GM23248 (cell line): ENCODE results near the gene CTNNA2. TPM values are rescaled to one million over a fixed set of nuclear protein-coding genes. Genes with fewer than 3 reads are reported as not detected.

ENCODE experiments used
- DNase-seq: peaks from one replicate; pipeline ENCODE4 v3.0.0-alpha.2; 2015
- H2AFZ ChIP-seq: fragments of 200-600 bp; sonication (generic); 2 replicates; pipeline ENCODE4 v1.6.1; 2016; ENCODE audit warnings: antibody characterized with exemption
- H3F3A ChIP-seq: fragments of 200-600 bp; sonication (generic); 2 replicates; pipeline ENCODE4 v1.6.1; 2016; ENCODE audit warnings: mild to moderate bottlenecking, antibody characterized with exemption, mixed run types; ENCODE audit not compliant: insufficient read depth
- H3K27ac ChIP-seq: fragments of 200-600 bp; sonication (generic); 2 replicates; pipeline ENCODE4 v1.5.1; 2016; ENCODE audit warnings: mild to moderate bottlenecking
- H3K27me3 ChIP-seq: fragments of 200-600 bp; sonication (generic); replicated peaks from 2 replicates; pipeline ENCODE4 v1.6.1; 2016; ENCODE audit warnings: mild to moderate bottlenecking; ENCODE audit not compliant: insufficient read depth
- H3K36me3 ChIP-seq: fragments of 200-600 bp; sonication (generic); 2 replicates; pipeline ENCODE4 v1.6.1; 2016; ENCODE audit warnings: low read depth, mild to moderate bottlenecking
- H3K4me1 ChIP-seq: fragments of 200-600 bp; sonication (generic); 2 replicates; pipeline ENCODE4 v1.6.1; 2016; ENCODE audit warnings: mild to moderate bottlenecking; ENCODE audit not compliant: insufficient read depth
- H3K4me2 ChIP-seq: fragments of 200-600 bp; sonication (generic); one replicate; pipeline ENCODE4 v1.6.1; 2016; ENCODE audit warnings: mild to moderate bottlenecking; ENCODE audit not compliant: unreplicated experiment
- H3K4me3 ChIP-seq: fragments of 200-600 bp; sonication (generic); 2 replicates; pipeline ENCODE4 v1.5.1; 2016; ENCODE audit warnings: mild to moderate bottlenecking
- H3K79me2 ChIP-seq: fragments of 200-600 bp; sonication (generic); 2 replicates; pipeline ENCODE4 v1.6.1; 2016; ENCODE audit warnings: mild to moderate bottlenecking; ENCODE audit not compliant: insufficient read depth
- H3K9ac ChIP-seq: fragments of 200-600 bp; sonication (generic); 2 replicates; pipeline ENCODE4 v1.6.1; 2016; ENCODE audit warnings: mild to moderate bottlenecking
- H3K9me2 ChIP-seq: fragments of 200-600 bp; sonication (generic); 2 replicates; pipeline ENCODE4 v1.6.1; 2016; ENCODE audit warnings: mixed run types, mild to moderate bottlenecking, moderate library complexity; ENCODE audit not compliant: insufficient read depth
- H3K9me3 ChIP-seq: fragments of 200-600 bp; sonication (generic); one replicate; pipeline ENCODE4 v1.6.1; 2017; ENCODE audit warnings: low read depth
- H4K20me1 ChIP-seq: fragments of 200-600 bp; sonication (generic); 2 replicates; pipeline ENCODE4 v1.6.0; 2016; ENCODE audit not compliant: insufficient read depth
- EZH2 ChIP-seq: fragments of 200-600 bp; sonication (generic); IDR thresholded peaks from 2 replicates; pipeline ENCODE4 v1.6.1; 2018; ENCODE audit warnings: antibody characterized with exemption, mild to moderate bottlenecking; ENCODE audit not compliant: insufficient read depth, poor library complexity, severe bottlenecking
- EZH2phosphoT487 ChIP-seq: fragments of 200-600 bp; sonication (generic); IDR thresholded peaks from 2 replicates; pipeline ENCODE4 v1.6.1; 2018; ENCODE audit warnings: antibody characterized with exemption, moderate library complexity, mild to moderate bottlenecking, low read depth; ENCODE audit not compliant: insufficient read depth
- WGBS, 2 experiments: methylation state at CpG; one replicate each; pipeline ENCODE4 v1.1.6; 2015 to 2017; ENCODE audit warnings: low lambda C conversion rate in 2 of 2, low coverage in 1 of 2; ENCODE audit errors: missing lambda C conversion rate in 2 of 2; 5-methylcytosine and 5-hydroxymethylcytosine counted together
- in situ Hi-C: fragments of 300-500 bp; cut with MboI; formaldehyde crosslinking; loops from 2 replicates; pipeline ENCODE4 v1.15.0; 2020
- polyA plus RNA-seq: library from polyadenylated mRNA; unstranded; fragments of >200 nt; fragmentation: Nextera tagmentation; extraction: Ambion mirVana; gene quantifications from 2 replicates; pipeline ENCODE4 v1.2.1, GENCODE V29; 2016
- total RNA-seq: library from RNA; depleted of rRNA; stranded (reverse); fragments of >200 nt; shearing (Covaris generic); gene quantifications from 2 replicates; pipeline ENCODE4 v1.2.3, GENCODE V29; 2014

CTNNA2 gene
- total and polyA plus RNA-seq, 2 experiments from 2014 or later, result not detected

DNA sequence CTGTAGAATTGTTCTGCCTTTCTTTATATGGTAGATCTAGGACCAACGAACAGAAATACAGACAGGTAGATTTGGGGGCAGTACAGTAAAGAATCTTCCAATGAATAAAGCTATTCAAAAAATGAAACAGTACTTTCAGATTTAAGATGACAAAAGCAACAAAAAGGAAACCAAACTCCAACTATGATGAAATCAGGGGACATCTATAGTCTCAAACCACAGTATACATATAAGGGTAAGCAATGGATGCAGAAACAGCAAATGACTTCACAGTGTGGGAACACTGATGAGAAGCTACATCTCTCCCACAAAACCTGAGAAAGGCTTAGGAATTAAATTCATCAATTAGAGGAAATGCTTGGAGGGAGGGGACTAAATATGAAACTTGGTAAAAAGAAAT, 202.5 kb downstream of the CTNNA2 start:
- H2AFZ ChIP-seq, result no peak overlapping the region
- no peak overlapping the region for H3K4me2 ChIP-seq
- 19 to 35% methylated on average over 1 of the region's 1 CpG for WGBS, 2 experiments
- no peaks in the 10 kb centered on the region for H3F3A ChIP-seq
- no peaks in the 10 kb centered on the region for H3K79me2 ChIP-seq
- no peak overlapping the region for H3K9ac ChIP-seq
- H3K9me2 ChIP-seq, result no peaks in the 10 kb centered on the region
- H3K4me1 ChIP-seq, result 0 out of 2 replicates have a peak, but pooled peaks cover 7% of the 10 kb centered on the region
- H3K27me3 ChIP-seq, result no peaks in the 10 kb centered on the region
- no peaks in the 10 kb centered on the region for H3K9me3 ChIP-seq
- H3K27ac ChIP-seq, result no peak overlapping the region
- H3K36me3 ChIP-seq, result no peaks in the 10 kb centered on the region
- TF ChIP-seq EZH2 (no peak), EZH2phosphoT487 (no peak)
- no peak for DNase-seq
- in situ Hi-C loops, result no loop called here
- H3K4me3 ChIP-seq, result no peak overlapping the region
- no peaks in the 10 kb centered on the region for H4K20me1 ChIP-seq

- in situ Hi-C loops, result no loop called here
- Histone ChIP-seq H3K27ac (no peak overlapping the region), H3K9ac (no peak overlapping the region)
Observed at GRCh38 chr2:79716266-79716665, 203.4 kb downstream of the CTNNA2 start.

DNA sequence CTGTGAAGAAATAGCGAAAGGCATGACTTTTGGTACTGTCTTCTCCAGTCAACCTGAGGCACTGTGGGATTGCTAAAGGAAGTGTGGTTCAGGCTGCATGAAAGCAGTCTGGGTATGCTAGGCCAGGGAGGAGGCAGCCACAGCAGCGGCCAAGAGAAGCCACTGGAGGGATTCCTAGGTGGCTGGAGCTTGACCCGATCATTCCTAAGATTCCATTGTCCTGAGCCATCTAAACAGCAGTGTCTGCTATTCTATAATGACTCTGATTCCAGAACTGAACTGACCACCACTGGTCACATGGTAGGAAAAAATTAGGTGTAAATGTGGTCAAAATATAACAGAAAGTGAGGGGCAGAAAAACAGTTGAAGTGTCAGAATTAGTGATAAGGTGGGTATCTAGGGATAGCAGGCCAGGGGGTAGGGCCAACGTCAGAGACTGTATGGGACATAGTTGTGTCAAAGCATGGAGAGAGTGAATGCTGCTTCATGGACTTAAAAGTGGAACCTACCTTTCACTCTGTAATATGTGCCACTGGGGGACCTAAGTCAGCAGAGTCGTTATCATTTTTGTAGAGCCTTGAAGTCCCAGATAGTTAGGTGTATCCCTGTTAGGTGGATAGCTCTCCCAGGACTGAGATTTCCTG, 204.6 kb downstream of the CTNNA2 start:
- H2AFZ ChIP-seq, result no peak overlapping the region

More at GRCh38 chr2:79716266-79716665, 203.4 kb downstream of the CTNNA2 start:
- H3K9me3 ChIP-seq, result no peaks in the 10 kb centered on the region
- no peak for DNase-seq
- no peaks in the 10 kb centered on the region for H3K9me2 ChIP-seq
- H4K20me1 ChIP-seq, result no peaks in the 10 kb centered on the region
- H2AFZ ChIP-seq, result no peak overlapping the region
- no peaks in the 10 kb centered on the region for H3K27me3 ChIP-seq
- H3F3A ChIP-seq, result no peaks in the 10 kb centered on the region
- no peak overlapping the region for H3K4me3 ChIP-seq
- no peak overlapping the region for H3K4me2 ChIP-seq
- TF ChIP-seq EZH2 (no peak), EZH2phosphoT487 (no peak)
- no peaks in the 10 kb centered on the region for H3K36me3 ChIP-seq
- 21 to 27% methylated on average over 4 of the region's 4 CpGs for WGBS, 2 experiments
- H3K79me2 ChIP-seq, result no peaks in the 10 kb centered on the region
- 0 out of 2 replicates have a peak, but pooled peaks cover 7% of the 10 kb centered on the region for H3K4me1 ChIP-seq

DNA sequence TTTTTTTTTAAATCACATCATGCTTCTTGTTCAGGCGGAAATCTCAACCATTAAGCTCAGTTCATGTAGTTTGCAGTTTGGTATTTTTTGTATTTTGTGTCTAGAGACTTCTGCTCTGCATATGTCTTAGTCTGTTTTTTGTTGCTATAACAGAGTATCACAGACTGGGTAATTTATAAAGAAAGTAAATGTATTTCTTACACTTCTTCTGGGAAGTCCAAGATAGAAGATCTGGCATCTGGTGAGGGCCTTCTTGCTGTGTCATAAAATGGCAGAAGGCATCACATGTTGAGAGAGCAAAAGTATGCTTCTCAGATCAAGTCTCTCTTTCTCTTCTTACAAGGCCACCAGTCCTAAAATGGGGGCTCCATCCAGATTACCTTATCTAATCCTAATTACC, 208.2 kb downstream of the CTNNA2 start:
- Histone ChIP-seq H3K9me2 (no peaks in the 10 kb centered on the region), H3K4me1 (peaks cover 23% of the 10 kb centered on the region), H3K4me2 (no peak overlapping the region), H3K27ac (no peak overlapping the region), H3K27me3 (no peaks in the 10 kb centered on the region), H3F3A (peaks cover 5% of the 10 kb centered on the region), H3K9ac (no peak overlapping the region), H3K9me3 (no peaks in the 10 kb centered on the region), H3K4me3 (no peak overlapping the region), H3K79me2 (no peaks in the 10 kb centered on the region), H3K36me3 (no peaks in the 10 kb centered on the region), H4K20me1 (no peaks in the 10 kb centered on the region), H2AFZ (no peak overlapping the region)
- WGBS, 2 experiments, result 16 to 20% methylated on average over 1 of the region's 1 CpG
- in situ Hi-C loops, result no loop called here
- TF ChIP-seq EZH2phosphoT487, result no peak
- no peak for TF ChIP-seq EZH2
- no peak for DNase-seq

More for the DNA sequence above, 204.6 kb downstream of the CTNNA2 start:
- Histone ChIP-seq H4K20me1 (no peaks in the 10 kb centered on the region), H3K27ac (peak overlapping the region; percentile 45), H3K79me2 (no peaks in the 10 kb centered on the region), H3K9me2 (no peaks in the 10 kb centered on the region), H3F3A (no peaks in the 10 kb centered on the region; the same call in 1 of the 2 replicates), H3K4me3 (no peak overlapping the region), H3K4me1 (peaks cover 13% of the 10 kb centered on the region), H3K36me3 (no peaks in the 10 kb centered on the region), H3K9ac (no peak overlapping the region), H3K4me2 (no peak overlapping the region), H3K27me3 (no peaks in the 10 kb centered on the region), H3K9me3 (no peaks in the 10 kb centered on the region)
- peak; percentile 69 for DNase-seq
- WGBS, 2 experiments, result 32 to 41% methylated on average over 5 of the region's 5 CpGs
- in situ Hi-C loops, result no loop called here
- TF ChIP-seq EZH2phosphoT487, result no peak
- no peak for TF ChIP-seq EZH2
